KMS-11 (cell line): ENCODE results near the gene COMMD1.

Experiments used
- H2AFZ ChIP-seq: fragments of 200-600 bp; sonication (generic); 2 replicates; pipeline ENCODE4 v1.6.1; 2016; ENCODE audit warnings: antibody characterized with exemption, mixed run types, low read depth
- H3K27ac ChIP-seq: fragments of 200-600 bp; sonication (generic); 2 replicates; pipeline ENCODE4 v1.6.1; 2016; ENCODE audit warnings: mild to moderate bottlenecking, mixed run types
- H3K27me3 ChIP-seq: fragments of 200-600 bp; sonication (generic); 2 replicates; pipeline ENCODE4 v1.6.1; 2017; ENCODE audit warnings: mild to moderate bottlenecking, low read depth, mixed run types, moderate library complexity; ENCODE audit not compliant: insufficient read depth
- H3K36me3 ChIP-seq: fragments of 200-600 bp; sonication (generic); 2 replicates; pipeline ENCODE4 v1.6.1; 2017; ENCODE audit warnings: mild to moderate bottlenecking, mixed run types; ENCODE audit not compliant: insufficient read depth
- H3K4me1 ChIP-seq: fragments of 200-600 bp; sonication (generic); 2 replicates; pipeline ENCODE4 v1.6.1; 2016; ENCODE audit warnings: mild to moderate bottlenecking, low read depth, mixed run types; ENCODE audit not compliant: poor library complexity, severe bottlenecking
- H3K4me2 ChIP-seq: fragments of 200-600 bp; sonication (generic); 2 replicates; pipeline ENCODE4 v1.7.0; 2016; ENCODE audit warnings: mild to moderate bottlenecking, mixed run types
- H3K4me3 ChIP-seq: fragments of 200-600 bp; sonication (generic); IDR thresholded peaks from 2 replicates; pipeline ENCODE4 v1.6.1; 2017; ENCODE audit warnings: low read depth, low read length, mixed read lengths; ENCODE audit not compliant: insufficient read depth
- H3K79me2 ChIP-seq: fragments of 200-600 bp; sonication (generic); 2 replicates; pipeline ENCODE4 v1.6.1; 2016; ENCODE audit warnings: low read depth, mixed run types; ENCODE audit not compliant: insufficient read depth
- H3K9ac ChIP-seq: fragments of 200-600 bp; sonication (generic); 2 replicates; pipeline ENCODE4 v1.6.1; 2016; ENCODE audit warnings: mild to moderate bottlenecking, mixed run types
- H4K20me1 ChIP-seq: fragments of 200-600 bp; sonication (generic); 2 replicates; pipeline ENCODE4 v1.6.1; 2016; ENCODE audit warnings: mild to moderate bottlenecking, mixed run types; ENCODE audit not compliant: insufficient read depth
- TF ChIP-seq, protein P1 (sequence below): fragments of 200-600 bp; sonication (generic); conservative IDR thresholded peaks from 2 replicates; pipeline ENCODE4 v1.6.1; 2017; ENCODE audit warnings: low read depth, mild to moderate bottlenecking, antibody characterized with exemption, low read length, moderate library complexity, mixed read lengths

COMMD1 gene

DNA sequence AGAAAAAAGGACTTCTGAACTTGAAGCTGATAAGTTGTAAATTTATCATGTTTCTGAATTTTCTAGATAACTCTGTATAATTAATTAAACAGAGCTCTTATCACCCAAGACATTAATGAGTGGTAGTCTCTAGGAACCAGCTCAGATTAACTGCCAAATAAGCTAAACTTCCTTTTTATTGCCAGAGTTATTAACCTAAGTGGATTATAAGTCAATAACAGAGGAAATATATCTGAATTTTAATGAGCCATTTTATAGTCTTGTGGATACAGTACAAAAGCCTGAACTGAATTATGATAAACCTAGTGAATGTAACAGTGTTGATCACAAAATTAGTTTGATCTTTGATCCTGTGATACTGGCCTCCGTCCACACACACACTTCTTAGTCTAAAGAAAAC lies 111.5 kb downstream of the COMMD1 start:
- Histone ChIP-seq H3K36me3 (no peaks in the 10 kb centered on the region), H3K4me3 (no peak overlapping the region), H4K20me1 (no peaks in the 10 kb centered on the region), H3K4me1 (no peaks in the 10 kb centered on the region), H2AFZ (no peak overlapping the region), H3K79me2 (no peaks in the 10 kb centered on the region), H3K9ac (no peak overlapping the region), H3K4me2 (no peak overlapping the region), H3K27ac (no peak overlapping the region), H3K27me3 (no peaks in the 10 kb centered on the region)
- TF ChIP-seq, protein P1, sequence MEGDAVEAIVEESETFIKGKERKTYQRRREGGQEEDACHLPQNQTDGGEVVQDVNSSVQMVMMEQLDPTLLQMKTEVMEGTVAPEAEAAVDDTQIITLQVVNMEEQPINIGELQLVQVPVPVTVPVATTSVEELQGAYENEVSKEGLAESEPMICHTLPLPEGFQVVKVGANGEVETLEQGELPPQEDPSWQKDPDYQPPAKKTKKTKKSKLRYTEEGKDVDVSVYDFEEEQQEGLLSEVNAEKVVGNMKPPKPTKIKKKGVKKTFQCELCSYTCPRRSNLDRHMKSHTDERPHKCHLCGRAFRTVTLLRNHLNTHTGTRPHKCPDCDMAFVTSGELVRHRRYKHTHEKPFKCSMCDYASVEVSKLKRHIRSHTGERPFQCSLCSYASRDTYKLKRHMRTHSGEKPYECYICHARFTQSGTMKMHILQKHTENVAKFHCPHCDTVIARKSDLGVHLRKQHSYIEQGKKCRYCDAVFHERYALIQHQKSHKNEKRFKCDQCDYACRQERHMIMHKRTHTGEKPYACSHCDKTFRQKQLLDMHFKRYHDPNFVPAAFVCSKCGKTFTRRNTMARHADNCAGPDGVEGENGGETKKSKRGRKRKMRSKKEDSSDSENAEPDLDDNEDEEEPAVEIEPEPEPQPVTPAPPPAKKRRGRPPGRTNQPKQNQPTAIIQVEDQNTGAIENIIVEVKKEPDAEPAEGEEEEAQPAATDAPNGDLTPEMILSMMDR = no peak

DNA sequence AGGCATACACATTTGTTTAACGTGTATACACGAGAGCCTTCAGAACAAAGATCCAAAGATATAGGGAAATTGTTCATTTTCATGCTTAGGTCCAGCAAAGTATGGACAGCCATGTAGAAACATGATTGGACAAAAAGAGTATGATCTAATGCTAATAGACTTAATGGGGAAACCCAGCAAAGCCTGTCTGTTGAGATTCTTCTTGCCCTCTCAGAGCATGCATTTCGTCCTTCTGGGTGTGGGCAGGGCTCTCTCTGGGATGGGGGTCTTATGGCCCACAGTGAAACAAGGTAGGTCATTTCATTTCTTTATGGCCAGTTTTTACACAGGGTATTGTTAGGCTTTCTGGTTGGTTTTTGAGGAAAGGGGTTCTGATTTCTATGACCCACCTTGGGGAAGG lies 124.4 kb downstream of the COMMD1 start:
- Histone ChIP-seq H2AFZ (no peak overlapping the region), H4K20me1 (no peaks in the 10 kb centered on the region), H3K9ac (no peak overlapping the region), H3K27ac (no peak overlapping the region), H3K79me2 (no peaks in the 10 kb centered on the region), H3K4me3 (no peak overlapping the region), H3K4me1 (peaks cover 39% of the 10 kb centered on the region), H3K4me2 (no peak overlapping the region), H3K36me3 (no peaks in the 10 kb centered on the region), H3K27me3 (no peaks in the 10 kb centered on the region)
- TF ChIP-seq, protein P1 = no peak

DNA sequence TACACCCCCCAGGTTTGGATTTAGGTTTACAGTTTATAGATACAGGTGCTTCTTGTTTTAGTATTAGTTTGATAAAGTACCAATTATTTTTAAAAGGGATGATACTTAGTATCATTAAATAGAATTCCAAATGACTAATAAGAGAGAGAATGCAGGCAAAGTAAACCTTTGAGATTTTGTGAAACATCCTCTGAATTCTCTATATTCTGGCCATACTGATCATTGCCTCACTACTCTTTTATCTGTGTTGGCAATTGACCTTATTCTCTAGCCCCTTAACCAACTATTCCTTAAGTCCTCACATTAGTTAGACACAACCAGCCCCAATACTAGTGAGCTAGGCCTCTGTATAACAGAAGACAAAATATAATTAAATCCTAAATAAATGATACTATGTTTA lies 125.4 kb downstream of the COMMD1 start:
- no peaks in the 10 kb centered on the region for H3K27me3 ChIP-seq
- peaks cover 40% of the 10 kb centered on the region for H3K4me1 ChIP-seq
- H4K20me1 ChIP-seq = no peaks in the 10 kb centered on the region
- no peaks in the 10 kb centered on the region for H3K79me2 ChIP-seq
- no peak overlapping the region for H2AFZ ChIP-seq
- no peak overlapping the region for H3K9ac ChIP-seq
- no peaks in the 10 kb centered on the region for H3K36me3 ChIP-seq
- no peak overlapping the region for H3K27ac ChIP-seq
- no peak overlapping the region for H3K4me2 ChIP-seq
- TF ChIP-seq, protein P1 = no peak
- H3K4me3 ChIP-seq = no peak overlapping the region

DNA sequence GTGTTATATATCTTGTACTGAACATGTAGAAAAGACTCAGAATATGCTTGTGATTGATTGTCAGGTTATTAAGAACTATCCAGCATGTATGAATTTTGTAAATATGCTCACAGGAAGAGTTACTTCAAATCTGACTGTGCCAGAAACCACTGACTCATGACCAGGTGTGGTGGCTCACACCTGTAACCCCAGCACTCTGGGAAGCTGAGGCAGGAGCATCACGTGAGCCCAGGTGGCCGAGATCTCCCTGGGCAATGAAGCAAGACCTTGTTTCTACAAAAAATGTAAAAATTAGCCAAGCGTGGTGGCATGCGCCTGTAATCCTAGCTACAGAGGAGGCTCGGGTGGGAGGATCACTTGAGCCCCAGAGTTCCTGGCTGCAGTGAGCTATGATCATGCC lies 126.6 kb downstream of the COMMD1 start:
- Histone ChIP-seq H3K4me3 (no peak overlapping the region), H3K36me3 (no peaks in the 10 kb centered on the region), H4K20me1 (no peaks in the 10 kb centered on the region), H3K27me3 (no peaks in the 10 kb centered on the region), H3K79me2 (no peaks in the 10 kb centered on the region), H3K9ac (no peak overlapping the region), H3K27ac (no peak overlapping the region), H3K4me1 (peaks cover 40% of the 10 kb centered on the region), H2AFZ (no peak overlapping the region), H3K4me2 (0 out of 2 replicates have a peak overlapping the region, but pooled peaks have one; percentile 0)
- TF ChIP-seq, protein P1 = no peak
